Heart right ventricle (tissue), 16 donors: Measurements from ENCODE around the gene MLH3. TPM values are rescaled to one million over a fixed set of nuclear protein-coding genes. Genes with fewer than 3 reads are reported as not detected.

ENCODE experiments used
- ATAC-seq, 8 donors: fragments of 200-7000 bp; cut with Tn5 transposase; one replicate each; pipeline ENCODE4 v1.9.1; 2020; ENCODE audit warnings: mild to moderate bottlenecking in 8 of 8, moderate library complexity in 8 of 8, moderate number of reproducible peaks in 1 of 8
- DNase-seq, 2 donors: peaks; one replicate each; pipeline ENCODE4 v3.0.0-alpha.2; 2020
- H3K27ac ChIP-seq, 10 donors: fragments of 200-600 bp; sonication (generic) in 2 of 10; one replicate each; pipeline versions ENCODE4 v1.5.0 to v1.8.0; 2020 to 2022; ENCODE audit warnings: mild to moderate bottlenecking in 3 of 10
- H3K27me3 ChIP-seq, 7 donors: fragments of 200-600 bp; one replicate each; pipeline ENCODE4 v1.8.0; 2021 to 2022; ENCODE audit warnings: mild to moderate bottlenecking in 2 of 7
- H3K36me3 ChIP-seq, 9 donors: fragments of 200-600 bp; sonication (generic) in 1 of 9; one replicate each; pipeline versions ENCODE4 v1.5.0 to v1.8.0; 2020 to 2022; ENCODE audit warnings: mild to moderate bottlenecking in 2 of 9
- H3K4me1 ChIP-seq, 9 donors: fragments of 200-600 bp; sonication (generic) in 1 of 9; one replicate each; pipeline versions ENCODE4 v1.5.0 to v1.8.0; 2020 to 2022; ENCODE audit warnings: mild to moderate bottlenecking in 4 of 9
- H3K4me3 ChIP-seq, 10 donors: fragments of 200-600 bp; sonication (generic) in 2 of 10; one replicate each; pipeline versions ENCODE4 v1.5.0 to v1.8.0; 2020 to 2022; ENCODE audit warnings: mild to moderate bottlenecking in 7 of 10, moderate library complexity in 2 of 10
- H3K9me3 ChIP-seq, 11 donors: fragments of 200-600 bp in 10 of 11; sonication (generic) in 2 of 11; one replicate each; pipeline versions ENCODE4 v1.5.0 to v1.8.0; 2013 to 2022; ENCODE audit warnings: mild to moderate bottlenecking in 2 of 11, control low read depth in 1 of 11, moderate library complexity in 1 of 11
- CTCF ChIP-seq, 9 donors: fragments of 200-600 bp; sonication (generic) in 2 of 9; IDR thresholded peaks; one replicate each; pipeline versions ENCODE4 v1.5.0 to v1.8.0; 2021 to 2022; ENCODE audit warnings: antibody characterized with exemption in 9 of 9, mild to moderate bottlenecking in 5 of 9, moderate library complexity in 1 of 9
- WGBS, 2 donors: extraction: QIAGEN DNeasy Blood & Tissue Kit; methylation state at CpG; one replicate each; pipeline ENCODE4 v1.1.7; 2013; ENCODE audit warnings: inconsistent platforms in 1 of 2; 5-methylcytosine and 5-hydroxymethylcytosine counted together
- intact Hi-C, 10 donors: fragments of 100-400 bp; cut with DNase I; formaldehyde crosslinking; loops; one replicate each; pipeline versions ENCODE4 v1.11.1 to v1.14.2; 2022
- polyA plus RNA-seq, 2 donors: library from polyadenylated mRNA; stranded (reverse); fragments of 200-250 nt; gene quantifications; one replicate each; pipeline ENCODE4 v1.2.3, GENCODE V29; 2013
- total RNA-seq, 10 donors: library from RNA; stranded (reverse); fragmentation: NEBNext Ultra II Directional in 3 of 10; extraction: Animal tissue kit (Norgen Biotek cat#: 25700) in 3 of 10; gene quantifications; one replicate each; pipeline versions ENCODE4 v1.2.1 to v1.2.4, GENCODE V29; 2021 to 2023
- donor health status: Arrhythmogenic right ventricular cardiomyopathy.
- donor health status: ischemic (EF 13 %, LVEDD 7.1; RV severe dilation, severe dysfunction).
- donor health status: healthy with polysubstance abuse.
- donor health status: DM: no; HTN: yes; CAD: no.
- donor health status: DM: no; HTN: no; CAD: no.
- donor health status: ischemic (EF 25% LVEDD 6.9; RV normal size, moderate dysfunction).
- donor health status: ischemic (EF 25% LVEDD 5.7; RV mildly dilated, moderate dysfunction).
- donor health status: healthy.
- donor health status: DM: yes; HTN: yes; CAD: no.
- donor health status: Ischemic cardiomyopathy.
- donor health status: ischemic (EF 35%, LVEDD 5.7; RV mildly dilated, moderate dysfunction).
- donor health status: nonischemic (EF 11% LVEDD 7.7; RV severe dilation, severe dysfunction).
- donor health status: DM: yes; HTN: yes; CAD: no.
- donor health status: PGD.
- donor health status: ischemic (EF 29% LVEDD 5.4; RV normal size, mild dysfunction).
- donor health status: nonischemic (EF 23%, LVEDD 6.1; RV moderate dilation, normal function).

The MLH3 gene
- total and polyA plus RNA-seq, 12 donors, result 8.4 to 21.6 (median 18.4) TPM

DNA sequence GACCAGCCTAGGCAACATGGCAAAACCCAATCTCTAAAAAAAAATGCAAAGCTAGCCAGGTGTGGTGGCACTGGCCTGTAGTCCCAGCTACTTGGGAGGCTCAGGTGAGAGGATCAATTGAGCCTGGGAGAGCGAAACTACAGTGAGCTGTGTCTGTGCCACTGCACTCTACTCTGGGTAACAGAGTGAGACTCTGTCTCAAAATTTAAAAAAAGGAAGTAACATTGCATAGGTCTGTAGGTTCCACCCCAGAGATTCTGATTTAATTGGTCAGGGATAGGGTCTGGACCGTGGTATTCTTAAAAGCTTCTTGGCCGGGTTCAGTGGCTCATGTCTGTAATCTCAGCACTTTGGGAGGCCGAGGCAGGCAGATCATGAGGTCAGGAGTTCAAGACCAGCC lies 44.4 kb upstream of the MLH3 start:
- no peak for TF ChIP-seq CTCF (IDR thresholded peaks at IDR 0.05)
- DNase-seq, result no peak
- no peak for ATAC-seq
- H3K4me3 ChIP-seq, result no peak overlapping the region
- no peak overlapping the region for H3K27ac ChIP-seq
- H3K27me3 ChIP-seq, result no peaks in the 10 kb centered on the region
- H3K4me1 ChIP-seq, result peaks cover 0 to 6% (median 0%) of the 10 kb centered on the region in 9 donors
- intact Hi-C loops, result loop anchor here in 1 of 10 donors (5.0 kb wide), 1 partner anchor 233 kb away; no protein-coding TSS in a partner anchor
- peaks cover 0 to 100% (median 71%) of the 10 kb centered on the region in 9 donors for H3K36me3 ChIP-seq
- H3K9me3 ChIP-seq, result no peaks in the 10 kb centered on the region
- WGBS, 2 donors, result 92 to 95% methylated on average over 4 of the region's 4 CpGs

GRCh38 chr14:75094896-75095295 lies 43.6 kb upstream of the MLH3 start:
- WGBS, 2 donors, result 84 to 93% methylated on average over 3 of the region's 3 CpGs
- ATAC-seq (no peak), DNase-seq (no peak)
- peaks cover 0 to 100% (median 67%) of the 10 kb centered on the region in 9 donors for H3K36me3 ChIP-seq
- H3K27me3 ChIP-seq, result no peaks in the 10 kb centered on the region
- no peak overlapping the region for H3K4me3 ChIP-seq
- no peaks in the 10 kb centered on the region for H3K9me3 ChIP-seq
- TF ChIP-seq CTCF (IDR thresholded peaks at IDR 0.05), result no peak
- peaks cover 0 to 6% (median 0%) of the 10 kb centered on the region in 9 donors for H3K4me1 ChIP-seq
- intact Hi-C loops, result loop anchor here in 2 of 10 donors (5.0 kb wide), 2 partner anchors 188 to 233 kb away; no protein-coding TSS in a partner anchor
- H3K27ac ChIP-seq, result no peak overlapping the region

- Histone ChIP-seq H3K4me3 (no peak overlapping the region), H3K4me1 (peaks cover 0 to 3% (median 0%) of the 10 kb centered on the region in 9 donors), H3K27me3 (no peaks in the 10 kb centered on the region), H3K27ac (no peak overlapping the region), H3K36me3 (peaks cover 0 to 100% (median 62%) of the 10 kb centered on the region in 9 donors), H3K9me3 (no peaks in the 10 kb centered on the region)
- intact Hi-C loops, result loop anchor here in 1 of 10 donors (5.0 kb wide), 1 partner anchor 185 kb away; no protein-coding TSS in a partner anchor
- 82 to 85% methylated on average over 2 of the region's 2 CpGs for WGBS, 2 donors
- TF ChIP-seq CTCF (IDR thresholded peaks at IDR 0.05), result no peak
- DNase-seq (no peak), ATAC-seq (no peak)
Observed at GRCh38 chr14:75092698-75093097, 41.4 kb upstream of the MLH3 start.

DNA sequence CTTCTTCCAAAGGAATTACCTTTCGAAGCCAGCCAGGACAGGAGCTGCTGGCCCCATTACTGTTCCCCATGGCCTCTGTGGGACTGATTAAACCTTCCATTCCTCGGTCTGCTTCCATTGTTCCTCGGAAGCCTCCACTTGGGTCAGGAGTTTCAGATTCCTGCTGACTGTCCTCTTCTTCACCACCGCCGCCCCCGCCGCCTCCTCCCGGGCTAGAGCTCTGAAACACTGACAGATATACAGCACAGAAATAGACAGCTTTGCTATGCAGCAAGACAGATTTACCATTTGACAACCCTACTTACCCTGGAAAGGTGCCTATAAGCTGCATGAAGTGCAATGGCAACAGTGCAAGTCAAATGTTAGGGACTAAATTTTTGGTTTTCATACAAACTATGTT lies 40.0 kb upstream of the MLH3 start:
- no peaks in the 10 kb centered on the region for H3K27me3 ChIP-seq
- no peak for TF ChIP-seq CTCF (IDR thresholded peaks at IDR 0.05)
- DNase-seq (no peak), ATAC-seq (no peak)
- H3K9me3 ChIP-seq, result no peaks in the 10 kb centered on the region
- intact Hi-C loops, result loop anchor here in 1 of 10 donors (5.0 kb wide), 1 partner anchor 184 kb away; no protein-coding TSS in a partner anchor
- 70 to 81% methylated on average over 8 of the region's 8 CpGs for WGBS, 2 donors
- no peak overlapping the region for H3K27ac ChIP-seq
- H3K4me3 ChIP-seq, result no peak overlapping the region
- H3K36me3 ChIP-seq, result peaks cover 0 to 100% (median 64%) of the 10 kb centered on the region in 9 donors
- H3K4me1 ChIP-seq, result no peaks in the 10 kb centered on the region
